Left lung (tissue), 10 donors: ENCODE measurements around the gene PLOD3. TPM values are rescaled to one million over a fixed set of nuclear protein-coding genes. Genes with fewer than 3 reads are reported as not detected.

Source experiments
- ATAC-seq: fragments of 200-7000 bp; cut with Tn5 transposase; one replicate; pipeline ENCODE4 v1.9.1; 2020; ENCODE audit warnings: moderate library complexity
- DNase-seq, 4 donors: peaks; one replicate each; pipeline ENCODE4 v3.0.0-alpha.2; 2013 to 2020
- H3K27ac ChIP-seq, 2 donors: fragments of 200-600 bp; sonication (generic) in 1 of 2; one replicate each; pipeline versions ENCODE4 v1.5.0 to v1.8.0; 2020 to 2021
- H3K27me3 ChIP-seq, 2 donors: fragments of 200-600 bp; sonication (generic) in 1 of 2; one replicate each; pipeline versions ENCODE4 v1.5.0 to v1.8.0; 2020 to 2021
- H3K36me3 ChIP-seq, 2 donors: fragments of 200-600 bp; sonication (generic) in 1 of 2; one replicate each; pipeline versions ENCODE4 v1.5.0 to v1.8.0; 2020 to 2021
- H3K4me1 ChIP-seq, 2 donors: fragments of 200-600 bp; one replicate each; pipeline ENCODE4 v1.8.0; 2021
- H3K4me3 ChIP-seq, 2 donors: fragments of 200-600 bp; sonication (generic) in 1 of 2; one replicate each; pipeline versions ENCODE4 v1.5.0 to v1.8.0; 2020 to 2021; ENCODE audit warnings: mild to moderate bottlenecking in 1 of 2
- H3K9me3 ChIP-seq, 2 donors: fragments of 200-600 bp; sonication (generic) in 1 of 2; one replicate each; pipeline versions ENCODE4 v1.5.0 to v1.8.0; 2020 to 2021
- intact Hi-C, 2 donors: fragments of 100-400 bp; cut with DNase I; formaldehyde crosslinking; loops; one replicate each; pipeline versions ENCODE4 v1.11.2 to v1.14.2; 2022
- polyA plus RNA-seq, 6 donors: library from polyadenylated mRNA; unstranded; fragments of 120-200 nt; gene quantifications; one replicate each; pipeline ENCODE4 v1.2.1, GENCODE V29; 2013; ENCODE audit not compliant: insufficient read length in 6 of 6
- total RNA-seq, 2 donors: library from RNA; stranded (reverse); fragmentation: NEBNext Ultra II Directional; extraction: Animal tissue kit (Norgen Biotek cat#: 25700); gene quantifications; one replicate each; pipeline ENCODE4 v1.2.1, GENCODE V29; 2021
- TF ChIP-seq, protein P1 (sequence below), 2 donors: fragments of 200-600 bp; sonication (generic) in 1 of 2; IDR thresholded peaks; one replicate each; pipeline versions ENCODE4 v1.5.0 to v1.8.0; 2021; ENCODE audit warnings: antibody characterized with exemption in 2 of 2
- donor health status: DM: no; HTN: yes; CAD: no.
- donor health status: DM: no; HTN: no; CAD: no.

The PLOD3 gene
- total and polyA plus RNA-seq, 8 donors: 60.9 to 120 (median 66.2) TPM

DNA sequence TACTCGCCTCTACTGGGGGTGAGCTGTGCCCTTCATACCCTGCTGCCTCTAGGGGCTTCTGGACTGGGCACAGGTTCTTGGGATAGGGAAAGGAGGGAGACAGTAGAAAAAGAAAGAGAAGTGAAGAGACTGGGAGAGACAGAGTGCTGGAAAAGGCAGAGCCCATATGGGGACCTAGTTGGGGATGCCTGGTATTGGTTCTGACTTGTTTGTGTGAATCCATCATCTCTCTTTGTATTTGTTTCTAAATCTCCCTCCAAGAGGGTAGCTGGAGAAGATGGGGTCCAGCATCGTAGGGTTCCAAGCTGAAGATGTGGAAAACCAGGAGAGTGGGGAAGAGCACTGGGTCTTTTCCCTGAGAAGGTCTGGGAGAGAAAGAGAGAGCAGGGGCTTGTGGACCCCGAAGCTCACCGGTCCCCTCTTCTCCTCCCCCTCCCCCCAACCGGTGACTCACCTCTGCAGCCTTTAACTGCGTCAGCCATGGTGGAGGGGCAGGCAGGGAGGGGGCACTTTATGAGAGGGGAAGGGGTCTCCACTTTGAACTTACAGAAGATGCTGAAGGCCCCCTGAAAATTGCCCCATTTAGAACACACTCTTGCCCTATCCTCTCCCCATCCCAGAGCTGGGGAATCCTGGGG, 48.9 kb downstream of the PLOD3 start:
- Histone ChIP-seq H3K36me3 (no peaks in the 10 kb centered on the region), H3K4me1 (peaks cover 19 to 62% of the 10 kb centered on the region in 2 donors), H3K9me3 (no peaks in the 10 kb centered on the region), H3K27ac (no peak overlapping the region), H3K27me3 (peaks cover 90 to 100% of the 10 kb centered on the region in 2 donors), H3K4me3 (no peak overlapping the region)
- DNase-seq: peak in 1 of 4 donors; percentile 3
- TF ChIP-seq, protein P1, sequence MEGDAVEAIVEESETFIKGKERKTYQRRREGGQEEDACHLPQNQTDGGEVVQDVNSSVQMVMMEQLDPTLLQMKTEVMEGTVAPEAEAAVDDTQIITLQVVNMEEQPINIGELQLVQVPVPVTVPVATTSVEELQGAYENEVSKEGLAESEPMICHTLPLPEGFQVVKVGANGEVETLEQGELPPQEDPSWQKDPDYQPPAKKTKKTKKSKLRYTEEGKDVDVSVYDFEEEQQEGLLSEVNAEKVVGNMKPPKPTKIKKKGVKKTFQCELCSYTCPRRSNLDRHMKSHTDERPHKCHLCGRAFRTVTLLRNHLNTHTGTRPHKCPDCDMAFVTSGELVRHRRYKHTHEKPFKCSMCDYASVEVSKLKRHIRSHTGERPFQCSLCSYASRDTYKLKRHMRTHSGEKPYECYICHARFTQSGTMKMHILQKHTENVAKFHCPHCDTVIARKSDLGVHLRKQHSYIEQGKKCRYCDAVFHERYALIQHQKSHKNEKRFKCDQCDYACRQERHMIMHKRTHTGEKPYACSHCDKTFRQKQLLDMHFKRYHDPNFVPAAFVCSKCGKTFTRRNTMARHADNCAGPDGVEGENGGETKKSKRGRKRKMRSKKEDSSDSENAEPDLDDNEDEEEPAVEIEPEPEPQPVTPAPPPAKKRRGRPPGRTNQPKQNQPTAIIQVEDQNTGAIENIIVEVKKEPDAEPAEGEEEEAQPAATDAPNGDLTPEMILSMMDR (IDR thresholded peaks at IDR 0.05): no peak
- intact Hi-C loops: no loop called here
- ATAC-seq: no peak

DNA sequence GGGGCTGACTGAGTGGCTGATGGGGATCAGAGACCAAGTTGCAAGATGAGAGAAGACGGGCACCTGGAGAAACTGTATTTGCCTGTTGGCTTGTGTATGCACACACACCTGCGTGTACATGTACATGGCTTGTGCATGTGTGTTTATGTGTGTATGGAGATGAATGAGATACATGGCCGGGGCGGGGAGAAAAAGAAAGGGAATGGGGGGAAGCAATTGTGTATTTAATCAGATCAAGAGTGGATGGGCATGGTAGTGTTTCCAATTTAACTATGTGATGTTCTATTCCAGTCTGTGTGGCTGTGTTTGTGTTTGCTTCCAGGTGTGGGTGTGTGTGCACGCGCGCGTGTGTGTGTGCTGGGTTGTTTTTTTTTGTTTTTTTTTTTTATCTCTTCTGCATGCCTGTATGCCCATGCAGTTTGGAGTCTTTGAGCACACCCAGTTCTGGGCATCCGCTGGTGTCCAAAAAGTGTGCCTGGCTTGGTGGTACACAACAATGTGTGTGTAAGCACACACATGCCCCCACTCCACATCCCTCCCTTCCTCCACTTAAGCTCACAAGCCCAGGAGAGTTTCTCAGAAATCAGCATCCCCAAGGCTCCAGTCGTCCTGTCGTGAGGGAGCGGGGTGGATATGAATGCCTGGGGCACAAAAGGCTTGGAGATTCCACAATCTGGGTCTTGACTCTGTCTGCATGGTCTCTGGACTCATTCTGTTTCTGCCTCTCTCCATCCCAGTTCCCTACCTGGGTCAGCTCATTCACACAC, 49.6 kb downstream of the PLOD3 start:
- TF ChIP-seq, protein P1 (IDR thresholded peaks at IDR 0.05): no peak
- Histone ChIP-seq H3K9me3 (no peaks in the 10 kb centered on the region), H3K27ac (no peak overlapping the region), H3K4me1 (peaks cover 14 to 62% of the 10 kb centered on the region in 2 donors), H3K27me3 (peaks cover 88 to 100% of the 10 kb centered on the region in 2 donors), H3K36me3 (no peaks in the 10 kb centered on the region), H3K4me3 (no peak overlapping the region)
- DNase-seq (no peak), ATAC-seq (no peak)
- intact Hi-C loops: no loop called here

DNA sequence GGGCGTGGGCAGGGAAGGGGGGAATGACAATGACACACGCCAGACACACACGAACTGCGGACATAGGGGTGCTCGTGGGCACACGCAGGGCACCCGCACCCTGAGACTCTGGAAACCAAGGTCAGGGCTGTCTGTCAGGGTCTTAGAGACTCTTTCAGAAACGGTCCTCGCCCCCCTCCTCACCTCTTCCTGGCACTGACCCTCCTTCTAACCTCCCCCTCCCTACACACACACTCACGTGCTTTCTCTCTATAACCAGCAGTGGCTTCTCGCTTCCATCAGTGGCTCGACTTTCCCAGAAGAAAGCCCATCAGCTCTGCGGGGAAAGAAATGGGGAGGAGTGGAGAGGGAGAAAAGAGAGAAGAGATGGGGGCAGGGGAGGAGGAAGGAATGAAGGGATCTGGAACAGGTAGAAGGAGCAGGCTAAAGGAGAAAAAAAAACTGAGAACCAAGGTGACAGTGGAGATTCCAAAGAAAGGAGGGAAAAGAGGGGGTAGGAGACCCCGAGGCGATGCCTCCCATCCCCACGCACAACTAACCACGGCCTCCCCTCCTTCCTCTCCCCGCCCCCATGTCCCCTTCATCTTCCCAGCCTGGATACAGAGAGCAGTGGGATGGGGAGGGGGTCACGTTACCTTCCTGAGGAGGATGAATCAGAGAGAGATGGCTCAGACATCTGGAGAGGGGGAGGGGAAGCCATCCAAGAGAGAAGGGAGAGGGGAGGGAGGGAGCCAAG, 50.3 kb downstream of the PLOD3 start:
- intact Hi-C loops: no loop called here
- TF ChIP-seq, protein P1 (IDR thresholded peaks at IDR 0.05): no peak

DNA sequence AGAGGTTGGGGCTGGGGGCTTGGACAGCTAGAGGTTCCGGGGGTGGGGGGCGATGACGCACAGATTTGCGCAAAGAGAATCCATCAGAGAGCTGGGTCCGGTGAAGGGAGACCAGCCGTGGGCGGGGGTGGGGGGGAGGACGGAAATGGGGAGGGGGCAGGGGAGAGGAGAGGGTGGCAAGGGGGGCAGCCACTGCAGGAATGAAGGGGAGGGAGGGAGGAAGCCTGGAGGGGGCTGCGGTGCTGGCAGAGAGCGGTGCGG, 50.8 kb downstream of the PLOD3 start:
- intact Hi-C loops: no loop called here

More for the DNA sequence above, 50.3 kb downstream of the PLOD3 start:
- DNase-seq (no peak), ATAC-seq (no peak)
- Histone ChIP-seq H3K4me1 (peaks cover 14 to 62% of the 10 kb centered on the region in 2 donors), H3K27ac (no peak overlapping the region), H3K27me3 (peaks cover 86 to 100% of the 10 kb centered on the region in 2 donors), H3K9me3 (no peaks in the 10 kb centered on the region), H3K36me3 (no peaks in the 10 kb centered on the region), H3K4me3 (no peak overlapping the region)

More for the DNA sequence above, 50.8 kb downstream of the PLOD3 start:
- Histone ChIP-seq H3K4me3 (no peak overlapping the region), H3K9me3 (no peaks in the 10 kb centered on the region), H3K27ac (no peak overlapping the region), H3K27me3 (peaks cover 86 to 100% of the 10 kb centered on the region in 2 donors), H3K36me3 (no peaks in the 10 kb centered on the region), H3K4me1 (peaks cover 14 to 58% of the 10 kb centered on the region in 2 donors)
- DNase-seq (no peak), ATAC-seq (no peak)
- TF ChIP-seq, protein P1 (IDR thresholded peaks at IDR 0.05): no peak
